Dermis microvascular lymphatic vessel endothelial cell (primary cell): ENCODE data around the gene NUMB. TPM values are rescaled to one million over a fixed set of nuclear protein-coding genes. Genes with fewer than 3 reads are reported as not detected.

Source experiments
- DNase-seq, 2 donors: peaks; one replicate each; pipeline versions ENCODE4 v3.0.0 to v3.0.0-alpha.2; 2010; ENCODE audit warnings: low read depth in 2 of 2
- total RNA-seq: library from RNA; depleted of rRNA; stranded (reverse); fragments of >200 nt; gene quantifications from 2 replicates; pipeline ENCODE4 v1.2.1, GENCODE V29; 2014

NUMB gene
- total RNA-seq, 1 donor from 2014 or later = 53.1 TPM

DNA sequence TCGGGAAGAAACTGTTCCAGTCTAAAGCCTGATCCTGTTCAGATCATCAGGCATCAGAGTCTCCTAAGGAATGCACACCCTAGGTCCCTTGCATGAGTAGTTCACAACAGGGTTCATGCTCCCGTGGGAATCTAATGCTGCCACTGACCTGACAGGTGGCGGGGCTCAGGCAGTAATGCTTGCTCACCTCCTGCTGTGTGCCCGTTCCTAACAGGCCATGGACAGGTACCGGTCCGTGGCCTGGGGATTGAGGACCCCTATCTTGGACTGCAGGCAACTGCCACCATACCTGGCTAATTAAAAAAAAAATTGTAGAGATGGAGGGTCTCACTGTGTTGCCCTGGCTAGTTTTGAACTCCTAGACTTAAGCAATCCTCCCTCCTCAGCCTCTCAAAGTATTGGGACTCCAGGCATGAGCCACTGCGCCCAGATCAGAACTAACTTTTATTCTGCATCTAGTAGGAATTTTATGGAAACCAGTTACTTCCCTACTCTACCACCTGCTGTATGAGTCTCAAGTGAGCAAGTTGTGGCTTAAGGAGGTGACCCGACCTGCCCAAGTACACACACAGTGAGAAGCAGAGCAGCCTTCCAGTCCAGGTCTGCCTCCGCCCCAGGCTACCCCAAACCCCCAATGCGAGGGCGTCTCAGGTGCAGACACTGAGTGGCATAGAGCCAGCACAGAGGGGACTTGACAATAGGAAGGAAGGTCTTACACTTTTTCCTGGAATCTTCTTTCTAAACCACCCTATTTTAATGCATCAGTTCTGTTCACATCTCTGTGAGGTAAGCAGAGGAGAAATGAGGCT, 223.6 kb downstream of the NUMB start:
- no peak for DNase-seq

DNA sequence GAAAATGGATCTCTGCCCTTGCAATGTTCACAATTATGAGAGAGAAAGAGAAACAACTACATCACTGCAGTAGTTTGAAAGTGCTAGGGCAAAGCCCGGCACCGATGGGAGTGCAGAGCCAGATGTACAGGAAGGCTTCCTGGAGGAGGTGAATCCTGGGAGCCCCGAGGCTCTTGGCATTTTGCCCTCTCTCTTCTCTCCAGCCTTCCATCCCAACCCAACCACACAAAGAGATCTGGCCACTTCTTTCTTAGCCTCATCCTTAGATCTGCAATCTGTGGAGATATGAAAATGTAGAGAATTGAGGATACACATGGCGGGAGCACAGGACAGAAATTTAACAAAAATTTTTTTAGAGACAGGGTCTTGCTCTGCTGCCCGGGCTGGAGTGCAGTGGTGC, 224.3 kb downstream of the NUMB start:
- no peak for DNase-seq

- no peak for DNase-seq
Measured at GRCh38 chr14:73233564-73233963, 224.8 kb downstream of the NUMB start.

GRCh38 chr14:73232984-73233383, 225.4 kb downstream of the NUMB start:
- peak in 1 of 2 donors; percentile 61 for DNase-seq

DNA sequence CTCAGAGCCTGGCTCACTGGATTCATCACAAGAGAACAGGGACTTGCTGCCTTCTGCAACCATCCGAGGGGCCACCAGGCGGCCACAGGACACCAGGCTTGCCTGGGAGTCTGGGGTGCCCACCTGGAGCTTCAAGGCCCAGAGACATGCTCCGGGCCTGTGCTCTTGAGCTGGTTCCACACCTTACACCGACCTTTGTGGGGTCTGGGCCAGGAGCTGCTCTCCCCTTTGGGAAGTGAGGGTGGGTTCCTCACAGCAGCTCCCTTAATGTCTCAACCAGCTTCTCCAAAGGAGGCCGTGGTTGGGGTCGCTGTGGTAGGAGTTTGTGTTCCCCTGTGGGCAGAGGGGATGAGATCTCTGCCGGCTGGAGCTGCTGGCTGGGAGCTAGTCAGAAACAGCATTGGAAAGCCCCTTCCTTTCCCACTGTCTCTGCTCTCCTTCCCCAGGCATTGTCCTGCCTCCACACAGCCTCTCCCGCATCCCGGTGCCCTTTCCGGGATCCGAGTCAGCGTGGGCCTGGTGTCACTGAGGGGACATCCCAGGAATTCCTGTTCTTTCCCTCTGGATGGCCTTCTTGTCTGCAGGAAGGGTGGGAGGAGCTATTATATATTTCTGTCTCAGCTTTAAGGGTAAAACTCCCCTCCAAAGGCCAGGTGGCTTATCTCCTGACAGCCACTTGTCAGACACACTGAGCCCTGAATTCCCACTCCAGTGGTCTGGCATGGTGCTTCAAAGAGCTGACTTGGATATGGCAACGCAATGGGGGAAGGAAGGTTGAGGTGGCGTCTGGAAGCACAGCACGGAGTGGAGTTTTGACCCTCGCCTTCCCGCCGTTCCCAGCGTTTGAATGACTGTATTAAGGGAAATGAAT, 226.1 kb downstream of the NUMB start:
- DNase-seq = peak; percentile 60 to 87

- no peak for DNase-seq
Measured at GRCh38 chr14:73230051-73230450, 228.3 kb downstream of the NUMB start.

GRCh38 chr14:73227812-73228781, 230.2 kb downstream of the NUMB start:
- DNase-seq = peak in 1 of 2 donors; percentile 97

DNA sequence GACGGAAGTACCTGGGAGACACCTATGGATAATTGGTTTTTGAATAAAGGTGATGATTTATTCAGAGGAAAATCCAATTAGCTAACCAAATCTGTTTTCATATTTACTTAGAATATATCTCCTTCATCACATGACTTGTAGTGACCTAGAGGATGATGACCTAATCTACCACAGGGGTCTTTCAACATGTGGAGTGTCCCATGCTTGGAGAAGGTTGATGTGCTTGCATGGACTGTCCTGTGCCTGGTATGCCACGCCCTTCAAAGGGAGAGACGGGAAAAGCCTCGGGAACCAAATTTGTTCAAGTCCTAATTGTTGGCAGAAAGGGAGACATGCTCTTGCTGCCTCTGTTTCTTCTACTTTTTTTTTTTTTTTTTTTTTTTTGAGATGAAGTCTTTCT, 232.8 kb downstream of the NUMB start:
- DNase-seq = no peak

Other genes starting within 250 kb of the NUMB start
- gene PAPLN, start 221.0 kb downstream of the NUMB start, total RNA-seq = 30.4 and 58.3 TPM in 2 replicates
- gene RIOX1, start 32.4 kb upstream of the NUMB start, total RNA-seq = 15.0 and 18.2 TPM in 2 replicates
- 1.2 and 1.8 TPM in 2 replicates for gene ACOT1, start 78.6 kb upstream of the NUMB start, total RNA-seq
- gene HEATR4, start 100.4 kb upstream of the NUMB start, total RNA-seq = under 0.01 TPM in 1 of 2 replicates, not detected in the other
- 6.8 and 9.6 TPM in 2 replicates for gene ACOT2, start 110.7 kb upstream of the NUMB start, total RNA-seq
- gene ACOT4, start 133.3 kb upstream of the NUMB start, total RNA-seq = 0.13 and 0.26 TPM in 2 replicates
- gene ACOT6, start 154.0 kb upstream of the NUMB start, total RNA-seq = not detected in 2 replicates
- 4.7 and 5.1 TPM in 2 replicates for gene DNAL1, start 186.4 kb upstream of the NUMB start, total RNA-seq